ENCODE measurements around the gene FOXO3. TPM values are rescaled to one million over a fixed set of nuclear protein-coding genes. Genes with fewer than 3 reads are reported as not detected.

The FOXO3 gene
- total RNA-seq, 1 experiment from 2014 or later, result 43.8 TPM

DNA sequence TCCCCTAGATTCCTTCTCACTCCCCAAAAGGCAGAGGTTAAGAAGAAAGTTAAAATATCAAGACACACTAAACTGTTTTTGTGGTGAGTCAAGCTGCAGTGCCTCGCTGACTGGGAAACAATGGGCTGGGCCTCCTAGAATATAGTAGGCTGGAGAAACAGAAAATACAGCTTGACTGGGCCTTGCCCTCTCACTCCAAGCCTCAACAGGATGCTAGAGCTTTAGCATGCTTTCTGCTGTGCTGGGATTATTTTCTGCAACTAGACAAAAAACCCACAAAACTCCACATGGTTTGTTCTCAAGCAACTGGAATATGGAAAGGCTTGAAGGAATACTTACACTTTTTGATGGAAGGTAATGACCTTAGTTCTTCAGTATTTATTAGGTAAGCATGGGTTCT lies 27.9 kb downstream of the FOXO3 start:
- no peaks in the 10 kb centered on the region for H3K27me3 ChIP-seq (ENCODE audit: control insufficient read depth, insufficient read depth, low read length)
- in situ Hi-C loops (cut with HindIII; ENCODE audit: low pct_unique_long_range_greater_than_20kb, low sequenced_read_pairs) (no loop called here), intact Hi-C loops (cut with micrococcal nuclease; ENCODE audit: unreplicated experiment) (loop anchor here (5.0 kb wide), 1 partner anchor 84 kb away; no protein-coding TSS in a partner anchor)
- DNase-seq (ENCODE audit: low read depth, low spot score), result no peak
- H3K4me1 ChIP-seq (ENCODE audit: control insufficient read depth, insufficient read depth, low read length), result peaks cover 42% of the 10 kb centered on the region
- no peaks in the 10 kb centered on the region for H3K36me3 ChIP-seq (ENCODE audit: control insufficient read depth, insufficient read depth, low read length)
- TF ChIP-seq SIN3A (IDR thresholded peaks at IDR 0.05; ENCODE audit: borderline replicate concordance, insufficient read depth, low read depth, low read length), result no peak
- no peak for TF ChIP-seq TCF7L2 (IDR thresholded peaks at IDR 0.05; ENCODE audit: low read depth, low read length)
- TF ChIP-seq POLR2AphosphoS5 (IDR thresholded peaks at IDR 0.05; ENCODE audit: low read depth, low read length), result no peak
- TF ChIP-seq, protein P1, sequence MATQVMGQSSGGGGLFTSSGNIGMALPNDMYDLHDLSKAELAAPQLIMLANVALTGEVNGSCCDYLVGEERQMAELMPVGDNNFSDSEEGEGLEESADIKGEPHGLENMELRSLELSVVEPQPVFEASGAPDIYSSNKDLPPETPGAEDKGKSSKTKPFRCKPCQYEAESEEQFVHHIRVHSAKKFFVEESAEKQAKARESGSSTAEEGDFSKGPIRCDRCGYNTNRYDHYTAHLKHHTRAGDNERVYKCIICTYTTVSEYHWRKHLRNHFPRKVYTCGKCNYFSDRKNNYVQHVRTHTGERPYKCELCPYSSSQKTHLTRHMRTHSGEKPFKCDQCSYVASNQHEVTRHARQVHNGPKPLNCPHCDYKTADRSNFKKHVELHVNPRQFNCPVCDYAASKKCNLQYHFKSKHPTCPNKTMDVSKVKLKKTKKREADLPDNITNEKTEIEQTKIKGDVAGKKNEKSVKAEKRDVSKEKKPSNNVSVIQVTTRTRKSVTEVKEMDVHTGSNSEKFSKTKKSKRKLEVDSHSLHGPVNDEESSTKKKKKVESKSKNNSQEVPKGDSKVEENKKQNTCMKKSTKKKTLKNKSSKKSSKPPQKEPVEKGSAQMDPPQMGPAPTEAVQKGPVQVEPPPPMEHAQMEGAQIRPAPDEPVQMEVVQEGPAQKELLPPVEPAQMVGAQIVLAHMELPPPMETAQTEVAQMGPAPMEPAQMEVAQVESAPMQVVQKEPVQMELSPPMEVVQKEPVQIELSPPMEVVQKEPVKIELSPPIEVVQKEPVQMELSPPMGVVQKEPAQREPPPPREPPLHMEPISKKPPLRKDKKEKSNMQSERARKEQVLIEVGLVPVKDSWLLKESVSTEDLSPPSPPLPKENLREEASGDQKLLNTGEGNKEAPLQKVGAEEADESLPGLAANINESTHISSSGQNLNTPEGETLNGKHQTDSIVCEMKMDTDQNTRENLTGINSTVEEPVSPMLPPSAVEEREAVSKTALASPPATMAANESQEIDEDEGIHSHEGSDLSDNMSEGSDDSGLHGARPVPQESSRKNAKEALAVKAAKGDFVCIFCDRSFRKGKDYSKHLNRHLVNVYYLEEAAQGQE (IDR thresholded peaks at IDR 0.05; ENCODE audit: insufficient read depth in 1 of 2, low read depth in 2 of 2, low read length in 1 of 2), result no peak
- TF ChIP-seq, protein P2, sequence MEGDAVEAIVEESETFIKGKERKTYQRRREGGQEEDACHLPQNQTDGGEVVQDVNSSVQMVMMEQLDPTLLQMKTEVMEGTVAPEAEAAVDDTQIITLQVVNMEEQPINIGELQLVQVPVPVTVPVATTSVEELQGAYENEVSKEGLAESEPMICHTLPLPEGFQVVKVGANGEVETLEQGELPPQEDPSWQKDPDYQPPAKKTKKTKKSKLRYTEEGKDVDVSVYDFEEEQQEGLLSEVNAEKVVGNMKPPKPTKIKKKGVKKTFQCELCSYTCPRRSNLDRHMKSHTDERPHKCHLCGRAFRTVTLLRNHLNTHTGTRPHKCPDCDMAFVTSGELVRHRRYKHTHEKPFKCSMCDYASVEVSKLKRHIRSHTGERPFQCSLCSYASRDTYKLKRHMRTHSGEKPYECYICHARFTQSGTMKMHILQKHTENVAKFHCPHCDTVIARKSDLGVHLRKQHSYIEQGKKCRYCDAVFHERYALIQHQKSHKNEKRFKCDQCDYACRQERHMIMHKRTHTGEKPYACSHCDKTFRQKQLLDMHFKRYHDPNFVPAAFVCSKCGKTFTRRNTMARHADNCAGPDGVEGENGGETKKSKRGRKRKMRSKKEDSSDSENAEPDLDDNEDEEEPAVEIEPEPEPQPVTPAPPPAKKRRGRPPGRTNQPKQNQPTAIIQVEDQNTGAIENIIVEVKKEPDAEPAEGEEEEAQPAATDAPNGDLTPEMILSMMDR (IDR thresholded peaks at IDR 0.05), result no peak
- CTCF ChIA-PET, result interaction anchor here (0.6 kb wide), 1 partner anchor 61 kb away, joined by 3 read pairs; no protein-coding TSS in a partner anchor
- H3K9me3 ChIP-seq (ENCODE audit: control insufficient read depth, insufficient read depth, low read depth, low read length), result no peaks in the 10 kb centered on the region
- BruUV-seq (replicated peaks), result no TSS peak
- POLR2A ChIA-PET, result interaction anchor here (0.6 to 0.9 kb wide), 2 partner anchors 22 to 506 kb away, joined by 3 to 6 read pairs; no protein-coding TSS in a partner anchor
- H3K27ac ChIP-seq (ENCODE audit: low read length), result peak overlapping the region; percentile 5
- no peak overlapping the region for H3K4me3 ChIP-seq (ENCODE audit: low read depth in 2 of 2, low read length in 2 of 2)
- peak; percentile 51; the same call in 1 of the 2 replicates for ATAC-seq

DNA sequence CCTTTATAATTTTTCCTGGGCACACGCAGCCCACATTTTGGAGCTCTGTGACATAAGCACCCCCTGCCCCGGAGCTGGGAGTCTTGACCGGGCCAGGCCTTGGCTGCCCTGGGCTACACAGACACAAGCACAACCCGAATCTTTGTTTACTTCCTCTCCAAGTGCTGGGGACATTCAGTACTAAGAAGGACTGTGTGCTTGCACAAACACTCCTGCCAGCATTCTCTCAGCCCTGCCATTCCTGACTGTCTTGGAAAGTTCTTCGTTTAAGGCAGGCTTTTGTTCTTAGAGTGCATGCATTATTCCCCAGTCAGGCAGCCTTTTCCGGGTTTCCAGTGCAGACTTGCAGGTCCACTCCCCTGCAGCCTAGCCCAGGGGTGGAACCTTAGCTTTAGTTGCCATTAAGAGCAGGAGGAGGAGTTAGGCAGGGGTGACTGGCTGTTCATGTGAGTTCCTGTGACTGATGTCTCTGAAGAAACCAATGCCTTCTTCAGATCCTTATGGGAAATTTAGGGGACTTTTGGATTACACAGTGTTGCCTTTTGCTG lies 28.6 kb downstream of the FOXO3 start:
- H3K36me3 ChIP-seq (ENCODE audit: control insufficient read depth, insufficient read depth, low read length), result no peaks in the 10 kb centered on the region
- intact Hi-C loops (cut with micrococcal nuclease; ENCODE audit: unreplicated experiment), result loop anchor here (5.0 kb wide), 1 partner anchor 83 kb away; no protein-coding TSS in a partner anchor
- ATAC-seq, result peak; percentile 81
- H3K4me1 ChIP-seq (ENCODE audit: control insufficient read depth, insufficient read depth, low read length), result peaks cover 46% of the 10 kb centered on the region
- H3K4me3 ChIP-seq (ENCODE audit: low read depth in 2 of 2, low read length in 2 of 2), result no peak overlapping the region
- no peak for TF ChIP-seq POLR2AphosphoS5 (IDR thresholded peaks at IDR 0.05; ENCODE audit: low read depth, low read length)
- no peaks in the 10 kb centered on the region for H3K27me3 ChIP-seq (ENCODE audit: control insufficient read depth, insufficient read depth, low read length)
- peak overlapping the region; percentile 5 for H3K27ac ChIP-seq (ENCODE audit: low read length)
- no peaks in the 10 kb centered on the region for H3K9me3 ChIP-seq (ENCODE audit: control insufficient read depth, insufficient read depth, low read depth, low read length)
- in situ Hi-C loops (cut with HindIII; ENCODE audit: low pct_unique_long_range_greater_than_20kb, low sequenced_read_pairs), result no loop called here
- ChIA-PET CTCF (interaction anchor here (0.6 kb wide), 1 partner anchor 60 kb away, joined by 3 read pairs; no protein-coding TSS in a partner anchor), POLR2A (interaction anchor here (0.6 kb wide), 1 partner anchor 505 kb away, joined by 6 read pairs; no protein-coding TSS in a partner anchor)
- BruUV-seq (replicated peaks), result no TSS peak
- DNase-seq (ENCODE audit: low read depth, low spot score), result peak; percentile 15
